ENCODE measurements around the gene OSM.

OSM gene

GRCh38 chr22:30285846-30286200, 19.2 kb upstream of the OSM start:
- in situ Hi-C loops (cut with MboI; ENCODE audit: low sequenced_read_pairs) = no loop called here

- in situ Hi-C loops (cut with MboI; ENCODE audit: low sequenced_read_pairs) = no loop called here
Measured at GRCh38 chr22:30285176-30285845, 18.7 kb upstream of the OSM start.

DNA sequence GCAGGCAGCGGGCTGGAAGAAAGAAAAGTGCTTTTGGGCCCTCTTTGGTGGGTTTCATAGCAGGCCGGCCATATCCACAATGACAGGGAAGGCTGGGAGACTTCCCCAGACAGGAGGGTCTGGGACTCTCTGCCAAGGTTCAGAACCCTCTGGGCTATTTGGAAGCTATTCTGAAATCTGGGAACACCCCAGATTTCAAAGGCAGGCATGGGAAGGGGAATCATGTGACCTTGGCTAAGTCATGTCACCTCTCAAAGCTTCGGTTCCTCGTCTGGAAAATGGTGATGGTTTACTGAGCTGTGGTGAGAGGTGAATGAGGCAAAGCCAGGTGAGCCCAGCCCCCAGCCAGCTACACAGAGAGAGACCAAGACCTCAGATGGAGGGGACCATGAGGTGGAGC, 18.0 kb upstream of the OSM start:
- in situ Hi-C loops (cut with MboI; ENCODE audit: low sequenced_read_pairs) = no loop called here

GRCh38 chr22:30284172-30284571, 17.5 kb upstream of the OSM start:
- in situ Hi-C loops (cut with MboI; ENCODE audit: low sequenced_read_pairs) = no loop called here

GRCh38 chr22:30283342-30283741, 16.7 kb upstream of the OSM start:
- in situ Hi-C loops (cut with MboI; ENCODE audit: low sequenced_read_pairs) = no loop called here

GRCh38 chr22:30282616-30283046, 16.0 kb upstream of the OSM start:
- in situ Hi-C loops (cut with MboI; ENCODE audit: low sequenced_read_pairs) = no loop called here

- in situ Hi-C loops (cut with MboI; ENCODE audit: low sequenced_read_pairs) = no loop called here
Measured at GRCh38 chr22:30280505-30280904, 13.9 kb upstream of the OSM start.

DNA sequence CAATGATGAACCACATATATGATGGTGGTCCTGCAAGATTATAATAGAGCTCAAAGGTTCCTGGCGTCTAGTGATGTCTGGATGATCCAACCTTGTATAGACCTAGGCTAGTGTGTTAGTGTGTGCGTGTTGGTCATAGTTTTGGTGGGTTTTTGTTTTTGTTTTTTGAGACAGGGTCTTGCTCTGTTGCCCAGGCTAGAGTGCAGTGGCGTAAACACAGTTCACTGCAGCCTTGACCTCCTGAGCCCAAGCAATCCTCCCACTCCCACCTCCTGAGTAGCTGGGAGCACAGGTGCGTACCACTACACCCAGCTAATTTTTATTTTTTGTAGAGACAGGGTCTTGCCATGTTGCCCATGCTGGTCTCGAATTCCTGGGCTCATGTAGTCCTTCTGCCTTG, 13.3 kb upstream of the OSM start:
- in situ Hi-C loops (cut with MboI; ENCODE audit: low sequenced_read_pairs) = no loop called here

DNA sequence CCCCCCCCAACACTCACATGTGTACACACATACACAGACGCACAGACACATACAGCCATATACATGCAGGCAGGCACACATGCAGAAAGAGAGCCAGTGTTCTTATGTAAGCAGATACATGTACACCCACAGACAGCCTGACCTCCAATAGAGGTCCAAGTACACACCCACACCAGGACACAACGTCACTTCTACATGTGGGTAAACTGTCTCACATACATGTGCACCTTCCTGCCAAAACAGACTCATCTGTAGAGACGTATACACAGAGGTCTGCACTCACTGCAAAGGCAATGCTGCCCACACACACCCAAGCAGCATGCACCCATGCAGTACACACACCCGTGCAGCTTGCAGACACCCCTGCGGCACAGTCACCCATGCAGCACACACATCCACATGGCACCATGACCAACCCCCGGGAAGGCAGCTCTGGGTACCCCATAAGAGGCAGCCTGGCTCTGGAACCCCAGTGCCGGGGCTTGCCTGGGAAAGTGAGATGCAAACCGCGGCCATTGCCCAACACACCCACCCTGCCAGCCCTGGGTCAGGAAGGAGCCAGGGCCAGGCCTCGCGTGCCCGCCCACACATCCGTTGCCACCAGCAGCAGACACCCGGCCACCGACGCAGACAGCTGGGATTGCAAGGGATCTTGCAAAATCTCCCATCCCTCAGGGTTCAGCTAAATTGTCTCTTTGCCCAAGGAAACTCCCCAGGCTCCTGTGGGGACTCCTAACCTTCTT, 12.6 kb upstream of the OSM start:
- in situ Hi-C loops (cut with MboI; ENCODE audit: low sequenced_read_pairs) = no loop called here

DNA sequence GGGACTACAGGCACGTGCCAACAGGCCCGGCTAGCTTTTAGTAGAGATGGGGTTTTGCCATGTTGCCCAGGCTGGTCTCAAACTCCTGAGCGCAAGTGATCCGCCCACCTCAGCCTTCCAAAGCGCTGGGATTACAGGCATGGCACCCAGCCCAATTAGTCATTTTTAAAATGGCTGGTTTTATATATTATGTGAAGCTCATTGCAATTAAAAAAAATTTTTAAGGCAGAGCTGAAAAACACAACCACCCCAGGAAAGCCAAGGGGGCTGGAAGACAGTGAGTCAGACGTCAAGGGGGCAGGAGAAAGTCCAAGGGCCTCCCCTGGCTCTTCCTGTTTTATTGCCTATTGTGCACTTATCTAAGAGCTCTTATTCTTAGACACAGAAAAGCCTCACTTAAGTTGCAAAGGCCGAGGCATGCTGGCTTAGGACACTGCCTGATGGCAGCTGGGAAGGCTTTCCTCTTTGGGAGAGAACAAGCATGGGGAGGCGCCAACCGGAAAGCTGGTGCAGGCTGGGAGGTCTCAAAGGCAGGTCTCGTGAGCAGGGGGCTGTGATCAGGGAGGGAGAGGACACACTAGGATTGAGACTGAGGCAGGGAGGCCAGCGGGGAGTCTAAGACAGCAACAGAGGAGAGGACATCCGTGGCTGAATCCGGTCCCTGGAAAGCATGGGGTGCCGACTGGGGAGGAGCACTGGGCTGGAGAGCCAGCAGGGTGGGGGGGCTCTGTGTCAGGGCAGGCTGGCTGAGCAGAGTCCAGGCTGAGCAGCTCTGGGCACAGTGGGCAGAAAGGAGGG, 11.1 kb upstream of the OSM start:
- in situ Hi-C loops (cut with MboI; ENCODE audit: low sequenced_read_pairs) = no loop called here

- in situ Hi-C loops (cut with MboI; ENCODE audit: low sequenced_read_pairs) = no loop called here
Measured at GRCh38 chr22:30276039-30276438, 9.4 kb upstream of the OSM start.

GRCh38 chr22:30275625-30276024, 9.0 kb upstream of the OSM start:
- in situ Hi-C loops (cut with MboI; ENCODE audit: low sequenced_read_pairs) = no loop called here

DNA sequence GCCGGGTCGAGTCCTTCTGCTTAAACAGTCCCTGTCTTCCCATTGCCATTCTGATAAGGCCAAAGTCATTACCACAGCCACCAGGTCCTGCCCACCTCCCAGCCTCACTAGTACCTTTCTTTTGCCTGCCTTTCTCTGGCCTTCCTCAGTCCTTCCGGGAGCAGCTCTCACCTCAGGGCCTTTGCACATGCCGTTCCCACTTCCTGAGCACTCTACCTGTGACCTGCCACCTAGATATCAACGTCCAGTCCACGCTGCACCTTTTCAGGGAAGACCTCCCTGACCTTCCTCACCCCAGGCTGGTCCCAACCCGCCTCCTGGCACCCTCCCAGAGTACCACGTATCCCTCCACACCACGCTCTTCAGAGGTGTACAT, 7.8 kb upstream of the OSM start:
- in situ Hi-C loops (cut with MboI; ENCODE audit: low sequenced_read_pairs) = no loop called here

DNA sequence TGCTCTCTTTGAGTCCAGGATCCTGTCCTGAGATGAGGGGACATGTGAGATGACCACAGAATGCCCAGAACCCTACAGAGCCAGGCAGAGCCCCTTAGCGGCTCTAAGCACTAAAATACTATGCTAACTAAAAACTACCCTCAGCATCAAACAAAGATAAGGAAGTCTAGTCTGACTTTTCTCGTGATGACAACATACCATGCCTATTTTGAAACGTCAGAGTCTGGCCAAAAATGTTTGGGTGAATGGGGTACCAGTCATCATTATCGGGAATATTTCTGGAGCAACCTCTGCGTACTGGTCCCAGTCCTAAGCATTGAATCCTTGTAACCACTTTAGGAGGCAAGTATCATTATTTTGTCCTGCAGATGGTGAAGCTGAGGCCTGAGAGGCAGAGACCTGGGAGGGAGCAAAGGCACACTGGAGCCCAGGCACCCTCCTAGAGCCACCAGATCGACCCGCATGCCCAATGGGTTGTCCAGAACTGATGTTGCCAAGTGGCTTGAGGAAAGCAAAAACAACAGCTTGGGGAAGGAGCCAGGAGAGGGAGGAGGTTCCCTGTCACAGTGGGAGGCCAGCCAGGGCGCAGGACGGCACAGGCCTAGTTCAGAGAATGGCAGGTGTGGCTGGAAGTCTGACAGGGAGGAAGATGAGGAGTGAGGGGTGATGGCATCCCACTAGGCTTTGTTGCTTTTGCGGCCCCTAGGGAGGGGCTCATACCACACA, 7.2 kb upstream of the OSM start:
- in situ Hi-C loops (cut with MboI; ENCODE audit: low sequenced_read_pairs) = no loop called here

DNA sequence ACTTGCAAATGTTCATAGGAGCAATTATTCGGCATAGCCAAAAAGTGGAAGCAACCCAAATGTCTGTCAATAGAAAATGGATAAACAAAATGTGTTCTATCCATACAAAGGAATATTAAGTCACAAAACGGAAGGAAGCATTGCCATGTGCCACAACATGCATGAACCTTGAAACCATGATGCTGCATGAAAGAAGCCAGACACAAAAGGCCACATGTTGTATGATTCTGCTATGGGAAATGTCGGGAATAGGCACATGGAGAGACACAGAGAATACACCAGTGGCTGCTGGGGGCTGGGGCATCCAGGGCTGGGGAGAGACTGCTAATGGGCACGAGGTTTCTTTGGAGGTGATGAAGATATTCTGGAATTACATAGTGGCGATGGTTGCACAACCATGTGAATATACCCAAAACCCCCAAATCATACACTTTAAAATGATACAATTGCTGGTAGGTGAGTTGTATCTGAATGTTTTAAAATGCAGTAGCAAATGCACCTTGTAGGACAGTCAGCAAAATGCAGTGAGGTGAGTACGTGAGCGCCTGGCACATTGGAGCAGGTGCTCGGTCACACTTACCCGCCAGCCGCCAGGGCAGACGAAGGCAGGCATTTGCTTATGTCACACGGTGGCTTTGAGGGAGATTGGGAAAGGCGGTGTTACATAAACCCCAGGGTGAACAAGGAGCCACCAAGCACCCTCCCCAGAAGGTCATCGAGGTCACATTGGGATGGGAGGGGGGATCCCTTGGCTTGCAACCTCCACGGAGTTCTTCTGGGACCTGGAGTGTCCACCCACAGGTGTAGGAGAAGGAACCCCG, 6.3 kb upstream of the OSM start:
- in situ Hi-C loops (cut with MboI; ENCODE audit: low sequenced_read_pairs) = no loop called here

GRCh38 chr22:30270832-30271231, 4.2 kb upstream of the OSM start:
- in situ Hi-C loops (cut with MboI; ENCODE audit: low sequenced_read_pairs) = no loop called here

- in situ Hi-C loops (cut with MboI; ENCODE audit: low sequenced_read_pairs) = loop anchor here (10.0 kb wide), 1 partner anchor 116 kb away; the partner anchor contains the start of gene RNF215
Measured at GRCh38 chr22:30268331-30268730, 1.7 kb upstream of the OSM start.

GRCh38 chr22:30267382-30268302, 991 bp upstream of the OSM start:
- in situ Hi-C loops (cut with MboI; ENCODE audit: low sequenced_read_pairs) = loop anchor here (10.0 kb wide), 1 partner anchor 117 kb away; the partner anchor contains the start of gene RNF215

GRCh38 chr22:30265823-30266444, 717 bp downstream of the OSM start:
- in situ Hi-C loops (cut with MboI; ENCODE audit: low sequenced_read_pairs) = loop anchor here (10.0 kb wide), 1 partner anchor 119 kb away; the partner anchor contains the start of gene RNF215

All from HL-60/S4 (cell line).